HG03175 (cell line): ENCODE data around the gene FAM20A.
"Not testable (repeated sequence)": the region's sequence is repeated elsewhere in the genome, so short reads cannot be mapped to it uniquely, and the experiment has no call there.

ENCODE experiments used
- ATAC-seq: cut with Tn5 transposase; IDR thresholded peaks from one replicate; pipeline ENCODE4 v1.9.1; 2021; ENCODE audit warnings: mild to moderate bottlenecking, moderate library complexity; ENCODE audit not compliant: unreplicated experiment

The FAM20A gene

DNA sequence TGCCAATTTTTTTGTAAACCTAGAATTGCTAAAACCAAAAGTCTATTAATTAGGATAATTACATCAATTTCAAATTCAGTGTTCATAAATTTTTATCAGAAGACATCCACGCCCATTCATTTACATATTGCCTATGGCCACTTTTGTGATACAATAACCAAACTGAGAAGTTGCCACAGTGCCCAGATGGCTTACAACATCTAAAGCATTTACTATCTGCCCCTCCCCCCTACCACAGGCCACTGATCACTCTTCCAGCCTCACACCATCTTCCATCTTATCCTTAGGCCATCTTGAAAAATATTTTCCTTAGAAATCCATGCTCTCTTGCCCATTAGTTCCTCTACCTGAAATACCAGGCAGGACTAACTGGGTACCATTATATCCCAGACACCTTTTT lies 95.2 kb downstream of the FAM20A start:
- ATAC-seq = no peak

DNA sequence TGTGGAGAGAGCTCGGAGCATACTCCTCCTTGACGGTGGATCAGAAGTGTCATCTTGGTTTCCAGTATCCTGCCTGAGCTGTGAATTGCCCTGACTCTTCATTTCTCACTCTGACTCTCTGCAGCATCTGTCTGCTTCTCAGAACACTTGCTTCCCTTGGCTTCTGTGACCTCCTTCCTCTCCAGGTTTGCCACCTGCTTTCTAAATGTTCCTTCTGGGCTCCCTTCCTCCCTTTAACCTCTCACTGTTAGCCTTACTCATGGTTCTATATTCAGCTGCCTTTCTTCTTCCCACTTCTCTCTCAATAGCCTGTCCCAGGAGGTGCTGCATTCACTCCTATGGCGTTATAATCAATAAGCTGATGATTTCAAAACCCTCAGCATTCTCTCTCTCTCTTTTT lies 100.1 kb downstream of the FAM20A start:
- no peak for ATAC-seq

DNA sequence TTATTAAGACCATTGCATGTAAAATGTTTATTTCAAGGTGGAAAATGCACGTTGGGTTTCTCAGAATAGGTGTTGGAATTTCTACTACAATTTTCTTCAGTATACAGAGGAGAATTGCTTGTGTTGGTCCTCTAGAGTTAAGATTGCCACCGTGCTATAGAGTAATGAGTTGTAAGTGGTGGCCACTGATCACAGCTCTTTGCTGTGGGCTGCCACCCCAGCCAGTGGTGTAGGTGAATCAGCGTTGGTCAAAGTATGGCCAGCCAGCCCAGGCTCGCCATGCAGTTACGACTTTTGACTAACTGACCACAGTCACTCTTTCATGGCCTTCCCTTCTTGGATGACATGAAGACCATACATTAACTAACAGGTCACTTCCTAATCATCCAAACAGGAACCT lies 101.6 kb downstream of the FAM20A start:
- ATAC-seq = no peak

DNA sequence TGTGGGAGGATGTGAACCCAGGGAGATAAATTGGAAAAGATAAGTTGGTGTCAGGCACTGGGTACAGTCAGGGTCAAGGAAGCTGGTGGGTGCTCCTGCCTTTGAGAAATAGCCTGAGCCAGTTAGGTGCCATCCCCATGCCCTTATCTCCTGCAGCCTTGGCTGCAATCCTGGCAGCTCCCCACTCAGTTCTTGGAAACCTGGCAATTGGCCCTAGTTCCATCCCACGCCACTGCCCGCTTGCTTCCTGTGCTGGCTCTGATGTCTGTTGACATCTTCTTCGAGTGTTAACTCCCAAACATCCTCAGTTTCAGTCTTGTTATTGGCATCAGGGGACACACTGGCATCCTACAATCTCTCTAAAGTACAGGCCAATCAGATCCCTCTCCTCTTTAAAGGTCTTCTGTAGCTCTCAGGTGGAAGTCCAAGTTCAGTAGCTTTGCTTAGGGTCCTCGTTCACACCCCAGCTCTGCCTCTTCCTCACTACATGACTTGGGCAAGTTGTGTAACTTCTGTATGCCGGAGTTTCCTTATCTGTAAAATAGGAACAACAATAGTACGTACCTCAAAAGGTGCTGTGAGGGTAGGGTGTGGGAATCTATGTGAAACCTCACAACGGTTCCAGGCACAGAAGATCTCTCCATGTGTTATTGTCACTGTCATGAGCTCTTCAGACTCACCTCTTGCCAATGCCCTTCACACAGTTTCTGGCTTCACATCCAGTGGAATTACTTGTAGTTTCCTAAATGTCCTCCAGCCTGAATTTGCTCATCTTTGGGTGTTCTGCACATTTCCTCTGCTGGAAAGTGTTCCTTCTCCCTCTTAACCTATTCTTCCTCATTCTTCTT lies 102.5 kb downstream of the FAM20A start:
- peak; percentile 28 for ATAC-seq

DNA sequence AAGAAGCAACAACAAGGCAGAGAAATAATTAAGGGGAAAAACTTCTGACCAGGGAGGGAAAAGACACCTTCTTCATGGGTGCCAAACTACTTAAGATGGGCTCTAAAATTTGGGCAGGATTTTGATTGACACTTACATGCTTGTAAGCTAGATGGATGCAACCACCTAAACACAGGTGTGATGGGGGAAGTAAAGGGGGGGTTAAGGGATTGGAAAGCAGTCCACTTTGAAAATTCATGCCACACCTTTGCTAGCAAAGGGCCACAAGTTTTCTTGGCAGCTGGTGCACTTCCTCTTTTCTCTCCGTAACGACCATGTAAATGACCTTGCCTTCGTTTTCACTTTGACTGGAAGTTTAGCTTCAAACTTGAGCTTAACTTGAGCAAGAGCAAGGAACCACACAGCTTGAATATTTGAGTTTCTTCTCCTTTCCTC lies 103.3 kb downstream of the FAM20A start:
- ATAC-seq = peak; percentile 97

DNA sequence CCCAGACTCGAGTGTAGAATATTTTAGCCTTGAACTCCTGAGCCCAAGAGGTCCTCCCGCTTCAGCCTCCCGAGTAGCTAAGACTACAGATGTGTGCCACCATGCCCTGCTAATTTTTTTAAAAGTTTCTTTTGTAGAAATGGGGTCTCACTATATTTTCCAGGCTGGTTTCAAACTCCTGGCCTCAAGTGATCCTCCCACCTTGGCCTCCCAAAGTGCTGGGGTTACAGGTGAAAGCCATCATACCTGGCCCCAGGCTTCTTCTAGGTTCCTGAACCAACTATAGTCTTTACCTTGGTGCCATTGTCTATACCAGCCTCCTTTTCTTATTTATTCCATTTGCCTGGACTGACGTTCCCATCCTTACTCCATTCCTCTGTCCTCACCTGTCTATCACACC lies 106.1 kb downstream of the FAM20A start:
- no peak for ATAC-seq

DNA sequence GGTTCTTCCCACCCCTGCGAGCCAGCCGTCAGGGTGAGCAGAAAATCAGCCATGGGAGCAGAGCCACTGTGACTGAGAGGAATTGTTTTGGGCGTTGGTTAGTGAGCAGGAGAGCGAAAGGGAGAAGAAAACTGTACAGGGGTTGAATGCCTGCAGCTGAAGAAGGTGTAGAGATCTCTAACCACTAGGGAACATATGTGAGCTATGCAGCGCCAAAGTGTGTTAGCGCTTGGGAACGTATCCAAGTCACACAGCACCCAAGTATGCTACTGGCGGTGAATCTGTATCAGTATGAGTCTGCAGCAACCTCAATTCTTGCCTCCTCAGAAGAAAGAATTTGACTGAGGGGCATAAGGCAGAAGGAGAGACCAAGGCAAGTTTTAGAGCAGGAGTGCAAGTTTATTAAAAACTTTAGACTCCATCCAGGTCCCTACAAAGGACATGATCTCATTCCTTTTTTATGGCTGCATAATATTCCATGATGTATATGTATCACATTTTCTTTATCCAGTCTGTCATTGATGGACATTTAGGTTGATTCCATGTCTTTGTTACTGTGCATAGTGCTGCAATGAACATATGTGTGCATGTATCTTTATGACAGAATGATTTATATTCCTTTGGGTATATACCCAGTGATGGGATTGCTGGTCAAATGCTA lies 108.6 kb downstream of the FAM20A start:
- not testable (repeated sequence) for ATAC-seq

DNA sequence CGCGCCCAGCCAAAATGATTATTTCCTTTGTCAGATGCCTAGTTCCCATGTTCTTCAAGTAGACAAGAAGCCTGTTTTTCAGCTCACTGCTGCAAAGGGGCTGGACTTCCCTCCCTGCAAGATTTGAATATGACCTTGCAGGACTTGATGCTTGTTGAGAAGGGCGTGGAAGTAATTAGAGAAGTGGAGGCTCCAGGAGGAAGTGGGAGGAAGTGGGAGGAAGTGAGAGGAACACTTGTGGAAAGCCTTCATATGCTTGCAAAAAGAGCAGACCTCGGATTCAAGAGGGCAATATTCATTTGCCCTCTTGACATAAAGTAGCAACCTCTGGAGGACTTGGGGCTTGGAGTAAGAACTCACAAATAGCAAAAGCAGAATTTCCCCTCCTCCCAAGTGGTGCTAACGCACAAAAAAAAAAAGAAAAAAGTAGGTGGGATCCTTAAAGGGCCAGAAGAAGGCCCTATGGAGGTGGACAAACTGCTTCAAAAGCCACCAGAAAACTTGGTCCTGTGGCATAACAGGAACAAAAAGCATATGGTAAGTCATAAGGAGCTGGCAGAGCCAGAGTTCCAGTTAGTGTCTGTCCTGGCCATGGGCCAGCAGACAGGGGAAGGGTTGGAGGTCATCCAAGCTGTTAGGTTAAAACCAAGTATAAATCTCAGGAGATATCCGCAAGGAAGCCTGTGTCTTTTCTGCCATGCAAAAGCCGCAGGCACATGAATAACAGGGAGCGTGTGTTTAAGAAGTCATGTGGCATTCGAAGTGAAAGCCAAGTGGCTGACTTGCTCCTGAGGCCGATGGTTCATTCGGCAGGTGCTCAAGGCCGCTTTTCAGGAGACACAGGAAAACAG lies 109.6 kb downstream of the FAM20A start:
- ATAC-seq = no peak

DNA sequence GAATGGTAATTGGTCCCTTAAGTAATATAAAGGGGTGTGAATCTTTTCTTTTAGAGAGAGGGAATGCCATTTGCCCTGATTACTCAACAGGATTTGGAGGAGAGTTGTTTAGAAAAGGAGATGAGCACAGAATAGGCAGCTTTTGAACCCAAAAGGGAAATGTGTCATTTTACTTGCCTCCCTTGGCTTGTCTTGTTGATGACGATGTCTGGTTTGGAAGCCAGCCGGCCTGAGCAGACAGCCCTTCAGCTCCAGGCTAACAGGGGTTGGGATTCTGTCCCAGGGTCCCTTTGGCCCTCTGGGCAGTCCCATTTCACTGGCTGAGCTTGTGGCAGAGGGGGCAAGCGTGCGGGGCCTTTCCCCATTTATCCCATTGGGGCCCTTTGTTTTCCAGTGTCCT lies 111.2 kb downstream of the FAM20A start:
- no peak for ATAC-seq
